ENCODE results near the gene ARVCF.

ARVCF gene

DNA sequence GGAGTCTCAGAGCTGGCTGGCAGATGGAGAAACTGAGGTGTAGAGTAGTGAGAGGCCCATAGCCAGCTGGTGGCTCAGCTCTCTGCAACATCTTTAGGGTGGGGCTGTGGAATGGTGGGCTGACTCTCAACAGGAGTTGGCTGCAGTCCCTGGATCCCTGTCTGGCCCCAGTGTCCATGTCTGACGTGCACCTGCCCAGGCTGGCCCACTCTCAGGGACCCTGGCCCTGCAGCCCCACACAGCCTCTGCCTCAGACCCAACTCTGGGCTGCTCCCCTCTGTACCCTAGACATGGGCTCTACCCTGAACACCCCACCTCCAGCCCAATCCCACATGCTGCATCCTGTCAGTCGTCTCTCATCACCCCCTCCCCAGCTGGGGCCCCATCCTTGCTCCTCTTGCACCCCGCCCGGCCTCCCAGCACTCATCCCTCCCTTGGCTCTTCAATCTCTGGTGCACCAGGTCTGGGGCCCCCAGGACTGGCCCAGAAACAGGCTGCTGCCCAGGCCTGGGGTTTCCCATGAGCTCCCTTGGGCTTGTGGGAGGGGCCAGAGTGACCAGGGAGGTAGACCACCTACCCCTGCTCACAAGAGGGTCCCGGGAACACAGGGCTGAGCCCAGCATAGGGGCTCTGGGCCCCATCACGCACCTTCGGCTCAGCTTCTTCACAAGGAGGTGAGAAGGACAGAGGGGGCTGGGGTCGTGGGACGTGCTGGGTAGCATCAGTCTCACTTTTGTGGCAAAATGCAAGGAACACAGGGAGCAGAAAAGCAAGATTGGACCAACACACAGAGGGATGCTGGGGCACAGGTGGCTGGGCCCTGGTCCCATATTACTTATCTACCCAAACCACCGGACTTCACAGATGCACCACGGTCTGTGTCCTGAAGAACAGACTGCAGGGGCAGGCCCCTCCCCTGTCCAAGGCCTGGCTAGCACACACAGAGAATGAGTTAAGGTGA lies 31.5 kb downstream of the ARVCF start:
- DNase-seq, result no peak

DNA sequence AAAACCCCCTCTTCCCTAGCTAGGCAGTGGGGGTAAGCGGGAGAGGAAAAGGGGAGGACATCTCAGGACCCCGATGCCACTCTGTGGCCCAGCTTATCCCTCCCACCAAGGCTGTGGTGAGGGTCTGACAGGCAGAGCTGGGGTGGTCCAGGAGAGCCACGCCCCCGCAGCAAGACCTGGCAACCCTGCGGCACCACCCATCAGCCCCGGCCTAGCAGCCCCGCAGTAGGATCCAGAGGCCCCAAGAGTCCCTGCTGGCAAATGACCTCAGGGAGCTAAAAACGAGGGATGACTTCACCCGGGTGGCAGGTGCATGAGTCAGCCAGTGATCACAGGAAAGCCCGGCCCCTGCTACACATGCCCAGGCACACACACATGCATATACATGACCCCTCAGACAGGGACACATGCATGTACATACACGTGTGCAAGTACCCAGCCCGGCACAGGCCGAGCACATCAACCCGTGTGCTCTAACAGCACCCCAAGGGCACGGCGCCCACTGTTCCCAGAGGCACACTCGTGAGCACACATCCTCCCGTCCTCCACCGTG lies 32.3 kb downstream of the ARVCF start:
- DNase-seq, result peak; percentile 19

DNA sequence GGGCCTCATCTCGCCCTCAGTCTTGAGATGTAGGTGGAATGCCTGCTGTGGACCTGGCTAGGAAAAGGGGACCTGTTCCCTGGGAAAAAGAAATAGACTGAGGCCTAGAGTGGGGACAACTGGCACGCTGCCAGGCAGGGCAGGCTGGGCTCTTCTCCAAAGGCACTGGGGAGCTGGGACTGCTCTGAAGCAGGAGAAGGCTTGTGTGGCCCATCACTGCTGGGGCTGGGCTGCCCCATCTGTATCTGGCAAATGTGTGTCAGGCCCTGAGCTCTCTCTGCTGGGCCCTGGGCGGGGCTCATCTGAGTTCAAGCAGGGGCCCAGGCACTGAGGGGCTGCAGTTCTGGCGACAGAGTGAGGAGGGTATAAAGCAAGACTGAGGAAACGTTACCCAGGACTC lies 32.9 kb downstream of the ARVCF start:
- no peak for DNase-seq

DNA sequence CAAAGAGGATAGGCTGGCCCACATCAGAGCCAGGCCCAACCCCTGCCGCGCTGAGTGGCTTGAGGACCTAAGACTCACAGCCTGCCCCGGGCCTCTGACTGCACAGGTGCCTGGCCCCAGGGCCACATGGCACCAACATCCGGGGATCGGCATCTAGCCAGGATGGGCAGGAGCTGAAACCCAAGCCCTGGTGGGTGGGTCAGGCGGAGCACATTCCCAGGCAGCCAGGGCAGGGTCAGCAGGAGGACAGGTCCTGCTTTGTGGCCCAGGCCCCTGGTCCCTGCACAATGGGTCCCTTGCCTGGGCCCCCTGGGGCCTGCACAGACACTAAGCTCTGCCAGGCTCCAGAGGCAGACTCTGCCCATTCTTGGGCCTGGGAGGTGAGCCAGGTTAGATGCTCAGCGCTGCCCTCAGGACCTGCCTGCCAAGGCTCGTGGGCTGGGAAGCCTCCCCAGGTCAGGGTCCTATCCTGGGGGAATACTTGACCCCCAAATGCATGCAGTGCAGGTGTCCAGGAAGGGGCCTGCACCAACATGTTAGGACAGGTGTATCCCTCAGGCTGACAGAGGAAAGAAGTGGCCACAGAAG lies 33.5 kb downstream of the ARVCF start:
- no peak for DNase-seq

DNA sequence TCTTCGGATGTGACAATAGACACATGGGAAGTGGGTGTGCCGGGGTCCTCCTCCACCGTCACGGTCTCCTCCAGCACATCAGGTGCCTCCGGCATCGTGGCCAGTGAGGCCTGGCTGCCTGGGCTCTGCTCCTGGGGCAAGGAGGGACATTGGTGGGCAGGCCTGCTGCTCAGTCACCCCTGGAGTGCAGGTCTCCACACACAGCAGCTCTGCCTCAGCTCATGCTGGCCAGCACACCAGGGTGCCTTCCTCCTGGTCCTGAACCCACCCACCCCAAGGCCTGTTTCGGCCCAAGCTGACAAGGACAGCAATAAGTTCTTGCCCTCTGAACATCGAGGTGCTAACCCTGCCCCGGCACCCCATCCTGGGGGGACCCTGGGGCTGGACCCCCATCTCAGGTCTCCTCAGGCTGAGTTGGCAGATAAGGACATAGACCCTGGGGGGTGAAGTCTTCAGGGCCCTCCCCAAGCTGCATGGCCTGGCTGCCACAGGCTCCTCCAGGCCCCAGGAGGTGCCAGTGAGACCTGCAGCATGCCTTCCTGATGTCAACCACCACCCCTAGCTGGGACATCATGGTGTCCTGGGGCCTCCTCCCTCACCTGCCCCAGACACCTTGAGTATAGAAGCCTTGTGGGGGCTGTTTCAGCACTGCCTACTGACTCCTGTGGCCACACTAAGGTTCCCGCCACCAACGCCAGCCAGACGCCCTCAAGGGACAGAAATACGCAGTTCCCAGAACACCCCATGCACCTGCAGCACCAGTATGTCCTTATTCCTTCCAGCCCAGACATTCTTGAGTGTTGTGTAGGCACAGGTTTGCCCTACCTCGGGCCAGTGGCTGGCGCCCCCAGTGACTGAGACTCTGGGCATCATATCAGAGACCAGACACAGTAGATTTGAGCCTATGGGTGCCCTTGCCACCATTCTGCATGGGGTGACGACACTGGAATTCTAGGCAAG lies 34.4 kb downstream of the ARVCF start:
- no peak for DNase-seq

DNA sequence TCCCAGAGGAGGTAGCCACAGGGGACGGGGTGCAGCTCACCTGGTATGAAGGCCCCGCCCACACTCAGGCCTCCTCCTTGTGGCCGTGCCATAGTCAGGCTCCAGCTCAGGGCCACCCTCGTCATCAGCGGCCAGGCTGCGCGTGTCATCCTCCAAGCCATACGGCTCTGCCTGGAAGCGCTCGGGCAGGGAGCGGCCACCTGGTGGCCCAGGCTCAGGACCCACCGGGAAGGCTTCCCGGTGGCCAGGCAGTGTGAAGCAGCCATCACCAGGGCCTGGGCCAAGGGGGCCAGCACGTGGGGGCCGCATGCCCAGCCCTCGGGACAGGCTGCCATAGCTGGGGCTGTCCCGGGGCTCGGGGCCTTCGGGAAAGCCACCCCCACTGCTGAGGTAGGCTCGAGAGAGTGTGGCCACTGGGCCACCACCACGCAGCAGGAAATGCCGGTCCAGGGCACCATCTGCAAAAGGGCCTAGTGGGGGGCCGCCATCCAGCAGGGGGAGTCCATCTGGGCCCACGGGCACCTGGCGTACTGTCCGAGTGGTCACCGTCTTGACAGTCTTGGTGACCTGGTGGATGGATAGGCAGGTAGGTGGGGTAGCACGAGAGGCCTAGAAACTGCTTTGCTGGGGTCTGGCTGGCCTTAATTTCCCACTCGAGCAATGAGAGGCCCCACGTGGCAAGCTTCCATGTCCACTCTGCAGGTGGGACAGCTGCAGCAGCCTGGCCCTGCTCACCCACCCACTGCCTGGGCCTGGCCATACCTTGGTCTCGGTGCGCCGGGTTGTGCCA lies 35.3 kb downstream of the ARVCF start:
- no peak for DNase-seq

DNA sequence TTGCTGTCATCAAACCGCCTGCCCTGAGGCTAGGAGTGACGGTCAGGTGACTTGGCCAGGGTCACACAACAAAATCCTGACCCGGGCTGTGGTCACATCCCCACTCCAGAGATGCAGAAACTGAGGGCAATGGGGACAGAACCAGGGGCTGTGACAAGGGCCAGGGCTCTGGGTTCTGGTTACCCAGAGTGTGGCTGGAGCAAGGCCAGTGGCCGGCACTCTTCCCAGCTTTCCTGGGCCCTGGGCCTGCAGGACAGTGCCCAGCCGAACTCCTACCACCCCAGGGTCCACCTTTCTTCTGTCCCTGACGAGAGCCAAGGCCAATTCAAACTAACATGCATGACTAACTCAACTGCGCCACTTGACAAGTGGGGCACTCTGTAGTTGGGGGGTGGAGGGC lies 35.9 kb downstream of the ARVCF start:
- DNase-seq, result no peak

DNA sequence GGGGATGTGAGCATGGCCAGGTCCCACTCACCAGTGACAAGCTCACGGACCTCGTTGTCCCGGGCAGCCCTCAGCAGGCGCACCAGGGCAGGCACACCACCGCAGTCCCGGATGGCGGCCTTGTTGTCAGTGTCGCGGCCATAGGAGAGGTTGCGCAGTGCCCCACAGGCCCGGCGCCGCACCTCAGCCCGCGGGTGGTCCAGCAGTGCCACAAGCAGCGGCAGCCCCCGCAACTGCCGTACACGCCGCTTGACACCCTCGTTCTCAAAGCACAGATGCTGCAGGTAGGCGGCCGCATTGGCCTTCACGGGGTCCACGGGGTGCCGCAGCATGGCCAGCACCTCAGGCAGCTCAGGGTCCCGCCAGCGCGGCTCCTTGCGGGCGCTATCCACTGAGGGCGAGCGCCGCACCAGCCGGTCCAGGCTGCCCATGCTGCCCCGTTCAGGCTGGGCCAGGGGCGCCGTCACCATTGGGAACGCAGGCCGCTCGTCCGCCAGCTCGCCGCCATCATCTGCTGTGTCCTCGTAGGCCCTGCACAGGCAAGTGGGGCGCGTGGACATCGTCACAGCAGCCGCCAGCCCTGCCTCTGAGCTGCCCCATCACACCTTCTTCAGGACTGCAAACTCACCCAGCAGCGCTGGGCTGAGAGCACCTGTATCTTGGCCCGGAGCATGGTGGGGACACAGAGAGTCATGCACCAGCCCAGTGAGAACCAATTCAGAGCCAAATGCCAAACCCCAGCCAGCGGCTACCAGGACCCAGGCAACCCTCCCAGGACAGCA lies 36.7 kb downstream of the ARVCF start:
- DNase-seq, result no peak

DNA sequence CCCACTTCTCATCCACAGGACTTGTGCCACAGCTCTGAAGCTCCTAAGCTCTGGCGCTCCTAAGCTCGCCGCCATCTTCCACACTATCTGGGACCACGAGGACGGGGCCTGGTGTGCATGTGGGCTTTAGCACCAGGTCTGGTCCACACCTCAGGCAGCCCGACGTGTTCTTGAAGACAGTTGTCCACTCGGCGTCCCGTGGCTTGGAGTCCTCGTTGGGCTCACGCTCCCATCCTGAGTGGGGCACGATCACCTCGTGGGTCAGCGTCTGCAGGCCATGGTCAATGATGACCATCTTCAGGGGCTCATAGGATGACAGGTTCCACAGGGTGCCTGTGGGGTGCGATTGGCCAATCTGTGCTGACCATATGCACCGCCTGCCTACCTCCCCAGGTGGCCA lies 37.9 kb downstream of the ARVCF start:
- no peak for DNase-seq

DNA sequence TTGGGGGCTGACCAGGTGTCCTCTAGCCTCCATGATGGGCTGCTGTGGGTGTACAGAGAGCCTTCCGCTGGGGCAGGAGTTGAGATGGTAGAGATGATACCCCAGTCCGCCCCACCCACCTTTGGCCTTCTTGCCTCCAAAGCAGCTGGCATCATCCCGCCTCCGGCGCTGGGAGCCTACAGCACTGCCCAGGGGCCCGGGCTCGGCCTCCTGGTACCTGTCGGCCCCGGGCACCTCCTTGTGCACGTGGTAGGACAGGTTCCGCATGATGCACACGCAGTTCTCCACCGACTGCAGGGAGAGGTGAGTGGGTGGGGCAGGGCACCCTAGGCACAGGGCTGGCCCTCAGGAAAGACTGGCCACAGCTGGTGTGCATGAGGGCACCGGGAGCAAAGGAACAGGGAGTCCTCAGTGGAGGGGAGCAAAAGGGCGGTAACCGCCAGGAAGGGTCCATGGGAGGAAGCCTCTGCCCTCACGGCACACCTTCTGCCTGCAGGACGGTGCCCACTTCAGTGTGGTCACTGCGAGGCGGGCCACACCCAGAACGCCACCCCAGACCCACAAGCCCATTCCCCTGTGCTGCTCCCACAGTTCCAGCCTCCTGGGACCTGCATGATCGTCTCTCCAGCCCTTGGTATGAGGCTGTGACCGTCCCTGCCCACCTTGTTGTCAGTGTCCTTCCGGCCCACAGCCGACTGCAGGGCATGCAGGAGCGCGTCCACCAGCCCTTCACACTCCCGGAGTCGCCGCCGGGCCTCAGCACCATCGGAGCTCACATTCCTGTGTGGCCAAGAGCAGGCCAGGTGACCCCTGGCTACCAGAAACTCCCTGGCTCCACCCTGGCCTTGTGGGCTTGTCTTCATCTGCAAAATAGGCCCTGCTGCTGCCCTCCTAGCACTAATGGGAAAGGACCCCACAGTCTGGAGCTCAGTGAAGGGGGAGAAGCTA lies 39.1 kb downstream of the ARVCF start:
- DNase-seq, result no peak

DNA sequence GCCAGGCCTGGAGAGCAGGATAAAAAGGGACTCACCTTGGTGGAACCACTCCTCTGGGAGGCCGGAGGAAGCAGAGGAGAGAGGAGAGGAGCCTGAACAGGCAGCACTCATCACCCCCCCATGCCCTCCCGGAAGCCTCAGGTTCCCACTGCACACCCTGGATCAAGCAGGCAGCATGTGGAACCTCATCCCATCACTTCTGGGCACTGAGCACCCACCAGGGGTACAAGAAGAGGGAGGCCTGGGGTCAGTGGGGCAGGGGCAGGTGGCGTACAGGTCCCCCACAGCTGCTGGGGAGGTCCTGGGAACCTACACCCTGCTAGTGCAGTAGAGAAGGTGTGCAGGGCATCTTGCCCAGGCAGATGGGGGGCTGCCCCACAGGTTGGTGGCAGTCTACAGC lies 40.0 kb downstream of the ARVCF start:
- DNase-seq, result no peak

DNA sequence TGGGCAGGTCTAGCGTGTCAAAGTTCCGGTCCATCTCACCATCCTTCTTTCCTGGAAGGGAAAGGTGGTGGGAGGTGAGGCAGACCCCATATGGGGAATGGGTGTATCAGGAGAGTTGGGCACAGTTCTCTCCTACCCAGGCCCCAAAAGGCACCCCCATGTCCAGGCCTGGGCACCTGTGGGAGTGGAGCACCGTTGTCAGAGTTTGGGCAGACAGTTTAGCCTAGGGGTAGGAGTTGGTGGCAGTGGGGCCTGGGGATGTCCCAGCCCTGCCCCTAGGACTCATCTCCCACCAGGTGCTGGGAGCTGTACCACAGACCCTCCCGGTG lies 41.0 kb downstream of the ARVCF start:
- DNase-seq, result no peak

DNA sequence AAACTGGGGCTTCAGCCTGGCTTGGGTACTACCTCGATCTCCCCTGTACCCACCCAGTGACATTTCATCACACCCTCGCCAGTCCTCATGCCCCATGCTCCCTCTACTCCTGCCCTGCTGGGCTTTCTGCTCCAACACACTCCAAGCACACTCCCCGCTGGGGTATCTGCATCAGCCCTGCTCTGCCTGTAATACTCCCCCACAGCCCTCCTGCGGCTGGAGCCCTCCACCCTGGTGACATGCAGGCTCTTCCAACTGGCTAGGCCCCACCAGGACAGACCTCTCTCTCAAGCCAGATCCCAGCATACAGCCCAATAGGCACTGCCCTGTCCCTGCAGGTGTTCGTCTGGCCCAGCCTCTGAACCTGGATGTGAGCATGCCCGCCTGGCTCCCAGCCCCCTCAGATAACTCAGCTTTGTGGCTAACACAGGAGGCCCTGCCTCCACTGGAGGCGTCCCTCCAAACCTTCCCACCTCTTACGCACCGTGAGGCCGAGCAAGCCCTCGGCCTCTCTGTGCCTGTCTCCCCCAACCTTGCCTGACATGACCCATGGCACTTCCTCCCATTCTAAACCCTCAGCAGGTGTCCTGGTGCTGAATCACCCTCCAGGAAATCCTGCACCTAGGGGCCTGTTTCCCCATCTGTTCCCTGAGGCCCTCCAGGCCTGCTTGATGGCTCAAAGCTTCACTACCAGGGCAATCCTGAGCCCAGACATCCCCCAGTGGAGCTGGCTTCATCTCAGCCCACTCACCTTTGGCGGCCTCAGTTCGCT lies 41.5 kb downstream of the ARVCF start:
- DNase-seq, result no peak

DNA sequence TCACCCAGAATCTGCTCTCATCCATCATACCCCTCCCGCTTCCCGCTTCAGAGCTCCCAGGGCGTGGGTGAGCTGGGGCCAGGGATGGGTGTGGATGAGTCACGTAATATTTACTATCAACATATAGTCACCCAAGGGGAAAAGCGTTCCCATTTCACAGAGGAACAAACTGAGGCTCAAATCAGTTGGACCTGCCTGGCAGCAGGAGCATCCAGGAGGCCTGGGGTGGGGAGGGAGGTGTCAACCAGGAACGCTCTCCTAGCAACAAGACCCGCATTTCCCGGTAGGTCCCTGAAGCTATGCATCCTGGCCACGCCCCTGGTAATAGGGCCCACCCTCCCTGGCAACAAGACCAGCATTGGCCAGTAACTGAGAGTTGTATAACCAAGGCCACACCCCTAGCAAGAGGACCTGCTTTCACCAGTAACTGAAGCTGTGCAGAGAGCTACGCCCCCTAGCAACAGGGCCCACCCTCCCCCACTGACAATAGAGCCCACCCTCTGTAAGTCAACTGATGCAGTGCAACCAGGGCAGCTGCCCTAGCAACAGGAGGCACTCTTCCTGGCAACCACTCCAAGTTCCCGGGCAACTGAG lies 42.3 kb downstream of the ARVCF start:
- peak; percentile 38 for DNase-seq

DNA sequence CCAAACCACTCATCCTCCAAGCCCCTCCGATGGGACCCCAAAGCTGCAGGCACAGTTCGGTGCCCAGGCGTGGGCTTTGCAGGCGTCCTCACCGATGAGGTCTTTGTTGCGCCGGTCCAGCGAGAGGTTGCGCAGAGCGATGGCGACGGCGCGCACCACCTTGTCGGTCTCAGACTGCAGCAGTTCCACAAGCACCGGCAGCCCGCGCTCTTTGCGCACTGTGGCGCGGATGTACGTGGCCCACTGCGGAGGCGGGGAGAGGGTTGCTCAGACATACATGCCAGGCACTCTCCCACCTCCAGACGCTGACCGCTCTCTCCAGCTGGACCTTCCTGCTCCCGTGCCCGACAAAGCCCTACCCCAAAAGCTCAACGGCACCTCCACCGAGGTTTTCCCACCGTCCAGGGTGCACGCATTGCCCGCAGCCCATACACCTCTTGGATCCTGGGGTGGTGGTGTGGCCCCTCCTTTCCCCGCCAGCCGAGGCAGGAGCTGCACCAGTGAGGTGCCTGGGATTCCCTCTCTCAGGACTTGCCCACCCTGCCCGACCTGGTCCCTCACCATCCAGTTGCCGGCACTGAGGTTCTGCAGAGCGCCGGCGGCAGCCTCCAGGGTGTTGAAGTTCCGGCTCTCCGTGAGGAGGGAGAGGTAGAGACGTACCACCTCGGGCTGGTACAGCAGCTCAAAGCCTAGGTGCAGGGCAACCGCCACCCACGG lies 42.9 kb downstream of the ARVCF start:
- DNase-seq, result no peak

DNA sequence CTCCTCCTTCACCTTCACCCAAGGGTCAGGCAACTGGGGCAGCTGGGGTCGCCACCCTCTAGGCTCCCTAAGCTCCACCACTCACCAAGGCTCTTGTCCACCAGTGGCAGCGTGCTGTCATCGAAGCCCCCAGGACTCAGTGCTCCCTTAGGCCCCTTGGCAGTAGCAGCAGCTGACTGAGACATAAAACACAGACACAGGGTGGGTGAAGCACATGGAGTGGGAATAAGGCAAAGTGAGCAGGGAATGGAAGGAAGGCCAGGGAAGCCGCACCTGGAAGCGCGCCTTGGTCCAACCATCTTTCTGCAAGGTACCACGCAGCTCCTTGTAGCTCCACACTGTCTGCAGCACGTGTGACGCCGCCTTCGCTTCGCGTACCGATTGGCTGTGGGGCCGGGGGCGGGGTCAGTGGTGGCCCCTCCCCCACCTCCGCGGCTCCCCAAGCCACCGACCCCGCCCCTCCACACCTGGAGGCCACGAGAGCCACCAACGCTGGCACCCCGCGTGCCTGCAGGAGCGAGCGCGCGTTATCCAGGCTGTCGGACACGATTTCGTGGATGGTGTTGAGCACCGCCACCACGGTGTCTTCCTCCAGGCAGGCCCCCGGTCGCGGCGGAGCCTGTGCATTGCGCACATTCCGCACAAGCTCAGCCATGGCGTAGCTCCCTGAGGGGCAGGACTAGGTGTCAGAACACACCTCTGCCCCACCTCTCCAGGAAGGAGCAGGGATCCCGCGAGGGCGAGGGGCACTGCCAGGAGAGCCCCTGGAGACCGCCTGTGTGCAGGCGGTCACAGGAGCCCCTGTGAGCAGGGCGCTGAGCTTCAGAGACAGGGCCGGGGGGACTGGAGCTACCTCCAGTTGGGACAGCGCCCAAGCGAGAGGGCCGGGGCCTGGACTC lies 43.7 kb downstream of the ARVCF start:
- DNase-seq, result no peak

DNA sequence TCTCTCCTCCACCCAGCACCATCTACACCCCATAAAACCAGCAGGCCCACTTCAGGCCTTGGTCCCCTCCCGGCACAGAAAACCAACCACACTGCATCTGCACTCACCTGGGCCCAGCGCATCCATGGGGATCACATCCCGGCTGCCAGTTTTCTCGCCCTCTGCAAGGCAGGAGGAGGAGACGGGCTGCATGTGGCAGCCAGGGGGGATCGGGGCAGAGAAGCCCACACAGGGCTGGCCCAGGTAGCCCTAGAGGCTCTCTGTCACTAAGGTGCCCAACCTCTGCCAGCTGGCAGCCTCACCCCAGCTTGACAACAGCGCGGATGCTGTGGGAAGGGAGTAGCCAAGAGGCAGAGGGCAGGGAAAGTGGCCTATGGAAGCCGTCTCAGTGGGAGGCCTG lies 44.4 kb downstream of the ARVCF start:
- DNase-seq, result no peak
